HEK293T (cell line): Measurements from ENCODE around the gene DMXL1.

Experiments used
- ARNT ChIP-seq: fragments of 450-650 bp; IDR thresholded peaks from 2 replicates; pipeline ENCODE4 v1.6.1; 2017; ENCODE audit warnings: mild to moderate bottlenecking
- BHLHE40 ChIP-seq: fragments of 450-650 bp; IDR thresholded peaks from 2 replicates; pipeline ENCODE4 v1.6.1; 2016; ENCODE audit warnings: mild to moderate bottlenecking, moderate library complexity, borderline replicate concordance
- CTBP1 ChIP-seq: fragments of 450-650 bp; IDR thresholded peaks from 2 replicates; pipeline ENCODE4 v1.6.1; 2016; ENCODE audit warnings: borderline replicate concordance
- ELF4 ChIP-seq: fragments of 450-650 bp; IDR thresholded peaks from 2 replicates; pipeline ENCODE4 v1.6.1; 2017; ENCODE audit warnings: antibody characterized with exemption
- FOXA1 ChIP-seq: fragments of 450-650 bp; IDR thresholded peaks from 2 replicates; pipeline ENCODE4 v1.6.1; 2016; ENCODE audit warnings: mild to moderate bottlenecking
- FOXM1 ChIP-seq: fragments of 450-650 bp; IDR thresholded peaks from 2 replicates; pipeline ENCODE4 v1.6.1; 2017; ENCODE audit warnings: mild to moderate bottlenecking, borderline replicate concordance
- HDGF ChIP-seq: fragments of 450-650 bp; IDR thresholded peaks from 2 replicates; pipeline ENCODE4 v1.6.1; 2017; ENCODE audit warnings: antibody characterized with exemption, borderline replicate concordance
- NFRKB ChIP-seq: fragments of 450-650 bp; IDR thresholded peaks from 2 replicates; pipeline ENCODE4 v1.6.1; 2016; ENCODE audit warnings: mild to moderate bottlenecking, moderate library complexity
- SP1 ChIP-seq: fragments of 450-650 bp; IDR thresholded peaks from 2 replicates; pipeline ENCODE4 v1.6.1; 2017
- SUZ12 ChIP-seq: fragments of 450-650 bp; IDR thresholded peaks from 2 replicates; pipeline ENCODE4 v1.6.1; 2016; ENCODE audit warnings: mild to moderate bottlenecking
- TARDBP ChIP-seq: fragments of 450-650 bp; IDR thresholded peaks from 2 replicates; pipeline ENCODE4 v1.6.1; 2016
- ZNF384 ChIP-seq: fragments of 450-650 bp; IDR thresholded peaks from 2 replicates; pipeline ENCODE4 v1.6.1; 2016
- TF ChIP-seq, protein P1 (sequence below): fragments of 450-650 bp; IDR thresholded peaks from 2 replicates; pipeline ENCODE4 v1.6.1; 2016

DNA sequence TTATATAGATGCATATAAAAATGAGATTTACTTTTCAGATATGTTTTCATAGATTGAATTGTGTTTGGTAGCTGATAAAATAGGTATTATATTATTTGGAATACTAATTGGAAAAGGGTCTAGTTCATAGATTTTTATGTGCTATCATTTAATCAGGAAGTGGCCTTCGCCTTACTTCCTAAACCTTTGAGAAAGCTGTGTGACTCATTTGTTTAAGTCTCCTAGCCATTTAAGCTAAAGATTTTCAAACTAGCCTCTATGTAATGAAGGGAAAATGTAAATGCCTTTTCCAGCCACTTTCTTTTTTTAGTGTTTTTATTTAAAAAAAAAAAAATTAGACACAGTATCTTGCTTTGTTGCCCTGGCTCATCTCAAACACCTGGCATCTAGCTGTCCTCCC, 97.5 kb downstream of the DMXL1 start:
- TF ChIP-seq BHLHE40 (no peak), HDGF (no peak), SP1 (no peak), ARNT (no peak), FOXA1 (no peak), TARDBP (no peak), ZNF384 (no peak), FOXM1 (no peak), NFRKB (no peak), ELF4 (no peak), CTBP1 (no peak), SUZ12 (no peak)
- TF ChIP-seq, protein P1, sequence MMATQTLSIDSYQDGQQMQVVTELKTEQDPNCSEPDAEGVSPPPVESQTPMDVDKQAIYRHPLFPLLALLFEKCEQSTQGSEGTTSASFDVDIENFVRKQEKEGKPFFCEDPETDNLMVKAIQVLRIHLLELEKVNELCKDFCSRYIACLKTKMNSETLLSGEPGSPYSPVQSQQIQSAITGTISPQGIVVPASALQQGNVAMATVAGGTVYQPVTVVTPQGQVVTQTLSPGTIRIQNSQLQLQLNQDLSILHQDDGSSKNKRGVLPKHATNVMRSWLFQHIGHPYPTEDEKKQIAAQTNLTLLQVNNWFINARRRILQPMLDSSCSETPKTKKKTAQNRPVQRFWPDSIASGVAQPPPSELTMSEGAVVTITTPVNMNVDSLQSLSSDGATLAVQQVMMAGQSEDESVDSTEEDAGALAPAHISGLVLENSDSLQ: no peak
